Right atrium auricular region (tissue), 2 donors: ENCODE results near the gene BTN3A1. TPM values are rescaled to one million over a fixed set of nuclear protein-coding genes. Genes with fewer than 3 reads are reported as not detected.

Experiments
- DNase-seq: peaks from one replicate; pipeline ENCODE4 v3.0.0-alpha.2; 2019; ENCODE audit warnings: low spot score
- H3K27ac ChIP-seq, 2 donors: fragments of 200-600 bp; sonication (generic); 1 replicate in 1 of 2; 2 replicates in 1 of 2; pipeline ENCODE4 v1.5.1; 2016 to 2019
- H3K27me3 ChIP-seq, 2 donors: fragments of 200-600 bp; sonication (generic); one replicate each; pipeline versions ENCODE4 v1.5.1 to v1.6.0; 2017 to 2019
- H3K36me3 ChIP-seq: fragments of 200-600 bp; sonication (generic); one replicate; pipeline ENCODE4 v1.5.1; 2016
- H3K4me1 ChIP-seq, 2 donors: fragments of 200-600 bp; sonication (generic); one replicate each; pipeline versions ENCODE4 v1.5.1 to v1.6.0; 2017 to 2019
- H3K4me3 ChIP-seq, 2 donors: fragments of 200-600 bp; sonication (generic); 1 replicate in 1 of 2; 2 replicates in 1 of 2; pipeline ENCODE4 v1.5.1; 2017 to 2019; ENCODE audit warnings: mild to moderate bottlenecking in 1 of 2, moderate library complexity in 1 of 2
- H3K9me3 ChIP-seq, 2 donors: fragments of 200-600 bp; sonication (generic); one replicate each; pipeline ENCODE4 v1.5.1; 2019
- CTCF ChIP-seq, 2 donors: fragments of 200-600 bp; sonication (generic); IDR thresholded peaks; one replicate each; pipeline ENCODE4 v1.5.1; 2019; ENCODE audit warnings: antibody characterized with exemption in 2 of 2
- total RNA-seq, 2 donors: library from RNA; depleted of rRNA; stranded (reverse); fragments of >200 nt; gene quantifications; one replicate each; pipeline ENCODE4 v1.1.0, GENCODE V29; 2016

BTN3A1 gene
- total RNA-seq, 2 donors from 2014 or later, result 3.6 to 6.6 TPM

GRCh38 chr6:26388441-26388840 lies 13.6 kb upstream of the BTN3A1 start:
- Histone ChIP-seq H3K27me3 (no peaks in the 10 kb centered on the region), H3K27ac (no peak overlapping the region), H3K36me3 (peaks cover 7% of the 10 kb centered on the region), H3K4me3 (no peak overlapping the region), H3K4me1 (peaks cover 0 to 8% of the 10 kb centered on the region in 2 donors), H3K9me3 (no peaks in the 10 kb centered on the region)
- DNase-seq, result no peak
- no peak for TF ChIP-seq CTCF (IDR thresholded peaks at IDR 0.05)

- H3K9me3 ChIP-seq, result no peaks in the 10 kb centered on the region
- H3K27ac ChIP-seq, result no peak overlapping the region
- TF ChIP-seq CTCF (IDR thresholded peaks at IDR 0.05), result no peak
- H3K4me3 ChIP-seq, result no peak overlapping the region
- DNase-seq, result no peak
- peaks cover 7% of the 10 kb centered on the region for H3K36me3 ChIP-seq
- no peaks in the 10 kb centered on the region for H3K4me1 ChIP-seq
- no peaks in the 10 kb centered on the region for H3K27me3 ChIP-seq
Observed at GRCh38 chr6:26389349-26389894, 12.7 kb upstream of the BTN3A1 start.

GRCh38 chr6:26390531-26390930 lies 11.5 kb upstream of the BTN3A1 start:
- Histone ChIP-seq H3K36me3 (peaks cover 7% of the 10 kb centered on the region), H3K4me1 (no peaks in the 10 kb centered on the region), H3K9me3 (no peaks in the 10 kb centered on the region), H3K4me3 (no peak overlapping the region), H3K27me3 (no peaks in the 10 kb centered on the region), H3K27ac (no peak overlapping the region)
- no peak for DNase-seq
- no peak for TF ChIP-seq CTCF (IDR thresholded peaks at IDR 0.05)

- DNase-seq, result no peak
- Histone ChIP-seq H3K27me3 (no peaks in the 10 kb centered on the region), H3K27ac (no peak overlapping the region), H3K4me1 (no peaks in the 10 kb centered on the region), H3K9me3 (no peaks in the 10 kb centered on the region), H3K36me3 (peaks cover 7% of the 10 kb centered on the region), H3K4me3 (no peak overlapping the region)
- TF ChIP-seq CTCF (IDR thresholded peaks at IDR 0.05), result no peak
Observed at GRCh38 chr6:26392932-26393636, 9.0 kb upstream of the BTN3A1 start.

GRCh38 chr6:26394289-26394688 lies 7.8 kb upstream of the BTN3A1 start:
- Histone ChIP-seq H3K27ac (no peak overlapping the region), H3K27me3 (no peaks in the 10 kb centered on the region), H3K4me3 (no peak overlapping the region), H3K4me1 (no peaks in the 10 kb centered on the region), H3K36me3 (peaks cover 7% of the 10 kb centered on the region), H3K9me3 (no peaks in the 10 kb centered on the region)
- no peak for TF ChIP-seq CTCF (IDR thresholded peaks at IDR 0.05)
- DNase-seq, result no peak

GRCh38 chr6:26398555-26398954 lies 3.5 kb upstream of the BTN3A1 start:
- H3K4me1 ChIP-seq, result peaks cover 0 to 8% of the 10 kb centered on the region in 2 donors
- no peaks in the 10 kb centered on the region for H3K9me3 ChIP-seq
- no peaks in the 10 kb centered on the region for H3K27me3 ChIP-seq
- DNase-seq, result no peak
- no peak for TF ChIP-seq CTCF (IDR thresholded peaks at IDR 0.05)
- no peaks in the 10 kb centered on the region for H3K36me3 ChIP-seq
- no peak overlapping the region for H3K4me3 ChIP-seq
- H3K27ac ChIP-seq, result no peak overlapping the region
